Large intestine (tissue), 3 donors: ENCODE results near the gene FOXO1. TPM values are rescaled to one million over a fixed set of nuclear protein-coding genes. Genes with fewer than 3 reads are reported as not detected.
A peak's percentile ranks its signal among the peaks of the same experiment; 100 is the strongest.

Source experiments
- DNase-seq, 2 donors: peaks; one replicate each; pipeline versions ENCODE4 v3.0.0 to v3.0.0-alpha.2; 2013
- H3K27ac ChIP-seq: one replicate; pipeline ENCODE4 v1.5.1; 2013; ENCODE audit warnings: low read length
- H3K27me3 ChIP-seq: 2 replicates; pipeline ENCODE4 v1.6.1; 2013; ENCODE audit warnings: low read length; ENCODE audit not compliant: control insufficient read depth, insufficient read depth
- H3K36me3 ChIP-seq: 2 replicates; pipeline ENCODE4 v1.6.1; 2013; ENCODE audit warnings: low read length; ENCODE audit not compliant: control insufficient read depth, insufficient read depth
- H3K4me1 ChIP-seq: one replicate; pipeline ENCODE4 v1.6.1; 2013; ENCODE audit warnings: low read length; ENCODE audit not compliant: control insufficient read depth, insufficient read depth
- H3K4me3 ChIP-seq: one replicate; pipeline ENCODE4 v1.5.1; 2013; ENCODE audit warnings: low read length
- H3K9me3 ChIP-seq: one replicate; pipeline ENCODE4 v1.6.1; 2013; ENCODE audit warnings: mild to moderate bottlenecking, low read depth, low read length, moderate library complexity; ENCODE audit not compliant: control insufficient read depth
- WGBS: methylation state at CpG from one replicate; pipeline ENCODE4 v1.1.5; 2013; ENCODE audit warnings: low lambda C conversion rate; ENCODE audit not compliant: insufficient coverage; 5-methylcytosine and 5-hydroxymethylcytosine counted together
- polyA plus RNA-seq: library from polyadenylated mRNA; unstranded; fragments of 120-200 nt; gene quantifications from one replicate; pipeline ENCODE4 v1.2.1, GENCODE V29; 2013

Gene FOXO1
- polyA plus RNA-seq, 1 donor, result 11.2 TPM

- no CpG with 5 or more reads among the region's 3 CpGs for WGBS
- no peaks in the 10 kb centered on the region for H3K36me3 ChIP-seq
- H3K27me3 ChIP-seq, result no peaks in the 10 kb centered on the region
- H3K4me1 ChIP-seq, result peaks cover 9% of the 10 kb centered on the region
- H3K4me3 ChIP-seq, result no peak overlapping the region
- H3K9me3 ChIP-seq, result no peaks in the 10 kb centered on the region
- DNase-seq, result peak; percentile 61 to 82
- peak overlapping the region; percentile 2 for H3K27ac ChIP-seq
These were observed 70.7 kb downstream of the FOXO1 start for GRCh38 chr13:40595693-40596092.

- DNase-seq, result no peak
- no peaks in the 10 kb centered on the region for H3K36me3 ChIP-seq
- H3K4me1 ChIP-seq, result peaks cover 9% of the 10 kb centered on the region
- H3K27ac ChIP-seq, result no peak overlapping the region
- WGBS, result no CpG with 5 or more reads among the region's 1 CpG
- no peak overlapping the region for H3K4me3 ChIP-seq
- no peaks in the 10 kb centered on the region for H3K27me3 ChIP-seq
- no peaks in the 10 kb centered on the region for H3K9me3 ChIP-seq
These were observed 74.4 kb downstream of the FOXO1 start for GRCh38 chr13:40592035-40592434.

GRCh38 chr13:40591091-40591490, 75.3 kb downstream of the FOXO1 start:
- H3K9me3 ChIP-seq, result no peaks in the 10 kb centered on the region
- no peaks in the 10 kb centered on the region for H3K36me3 ChIP-seq
- H3K4me1 ChIP-seq, result peaks cover 5% of the 10 kb centered on the region
- H3K27ac ChIP-seq, result no peak overlapping the region
- no peaks in the 10 kb centered on the region for H3K27me3 ChIP-seq
- H3K4me3 ChIP-seq, result no peak overlapping the region
- DNase-seq, result no peak
- WGBS, result 88% methylated on average over 1 of the region's 4 CpGs

- no peak overlapping the region for H3K27ac ChIP-seq
- H3K4me1 ChIP-seq, result peaks cover under 1% of the 10 kb centered on the region
- no peaks in the 10 kb centered on the region for H3K36me3 ChIP-seq
- no peaks in the 10 kb centered on the region for H3K9me3 ChIP-seq
- no peak overlapping the region for H3K4me3 ChIP-seq
- no peak for DNase-seq
- no peaks in the 10 kb centered on the region for H3K27me3 ChIP-seq
- 80% methylated on average over 2 of the region's 8 CpGs for WGBS
These were observed 76.2 kb downstream of the FOXO1 start for GRCh38 chr13:40590112-40590862.

- Histone ChIP-seq H3K4me3 (no peak overlapping the region), H3K27me3 (no peaks in the 10 kb centered on the region), H3K36me3 (no peaks in the 10 kb centered on the region), H3K9me3 (no peaks in the 10 kb centered on the region), H3K4me1 (no peaks in the 10 kb centered on the region), H3K27ac (no peak overlapping the region)
- WGBS, result 100% methylated on average over 1 of the region's 4 CpGs
- no peak for DNase-seq
These were observed 76.9 kb downstream of the FOXO1 start for GRCh38 chr13:40589285-40590109.

GRCh38 chr13:40588101-40588500, 78.3 kb downstream of the FOXO1 start:
- no peaks in the 10 kb centered on the region for H3K27me3 ChIP-seq
- no peak overlapping the region for H3K4me3 ChIP-seq
- no peaks in the 10 kb centered on the region for H3K9me3 ChIP-seq
- no peaks in the 10 kb centered on the region for H3K4me1 ChIP-seq
- WGBS, result 100% methylated on average over 1 of the region's 2 CpGs
- DNase-seq, result no peak
- no peak overlapping the region for H3K27ac ChIP-seq
- H3K36me3 ChIP-seq, result no peaks in the 10 kb centered on the region

GRCh38 chr13:40586886-40587565, 79.4 kb downstream of the FOXO1 start:
- Histone ChIP-seq H3K27ac (no peak overlapping the region), H3K36me3 (no peaks in the 10 kb centered on the region), H3K4me1 (no peaks in the 10 kb centered on the region), H3K4me3 (no peak overlapping the region), H3K27me3 (no peaks in the 10 kb centered on the region), H3K9me3 (no peaks in the 10 kb centered on the region)
- DNase-seq, result no peak
- WGBS, result 71% methylated on average over 2 of the region's 5 CpGs

GRCh38 chr13:40585911-40586471, 80.5 kb downstream of the FOXO1 start:
- Histone ChIP-seq H3K27ac (no peak overlapping the region), H3K27me3 (no peaks in the 10 kb centered on the region), H3K4me3 (no peak overlapping the region), H3K36me3 (no peaks in the 10 kb centered on the region), H3K9me3 (no peaks in the 10 kb centered on the region), H3K4me1 (no peaks in the 10 kb centered on the region)
- DNase-seq, result no peak
- WGBS, result no CpG with 5 or more reads among the region's 1 CpG

GRCh38 chr13:40583738-40584137, 82.7 kb downstream of the FOXO1 start:
- Histone ChIP-seq H3K27ac (no peak overlapping the region), H3K36me3 (no peaks in the 10 kb centered on the region), H3K4me3 (no peak overlapping the region), H3K27me3 (no peaks in the 10 kb centered on the region), H3K4me1 (no peaks in the 10 kb centered on the region), H3K9me3 (no peaks in the 10 kb centered on the region)
- no peak for DNase-seq

GRCh38 chr13:40582531-40582930, 83.9 kb downstream of the FOXO1 start:
- 100% methylated on average over 1 of the region's 2 CpGs for WGBS
- no peaks in the 10 kb centered on the region for H3K4me1 ChIP-seq
- no peaks in the 10 kb centered on the region for H3K36me3 ChIP-seq
- H3K27ac ChIP-seq, result no peak overlapping the region
- H3K27me3 ChIP-seq, result no peaks in the 10 kb centered on the region
- no peak overlapping the region for H3K4me3 ChIP-seq
- no peak for DNase-seq
- no peaks in the 10 kb centered on the region for H3K9me3 ChIP-seq
